Ovary (tissue), 3 donors: ENCODE results near the gene ASIC2.

Experiments used
- CTCF ChIP-seq, 3 donors: fragments of 450-650 bp in 2 of 3; fragments of 200-600 bp in 1 of 3; IDR thresholded peaks; one replicate each; pipeline versions ENCODE4 v1.5.1 to v1.8.0; 2016 to 2022; ENCODE audit warnings: antibody characterized with exemption in 3 of 3, mild to moderate bottlenecking in 1 of 3
- POLR2A ChIP-seq: fragments of 450-650 bp; IDR thresholded peaks from one replicate; pipeline ENCODE4 v1.6.1; 2017; ENCODE audit warnings: antibody characterized with exemption, mild to moderate bottlenecking, moderate library complexity
- donor health status: DM: no; HTN: no; CAD: no.

GRCh38 chr17:33267851-33268548 lies 25.1 kb downstream of the ASIC2 start:
- TF ChIP-seq CTCF (IDR thresholded peaks at IDR 0.05) = no peak
- no peak for TF ChIP-seq POLR2A
